HG03159 (cell line): ENCODE results near the gene MAPK8IP3.

Experiments used
- ATAC-seq: cut with Tn5 transposase; IDR thresholded peaks from one replicate; pipeline ENCODE4 v1.9.1; 2021; ENCODE audit warnings: mild to moderate bottlenecking, moderate library complexity; ENCODE audit not compliant: unreplicated experiment

The MAPK8IP3 gene

GRCh38 chr16:1771864-1772361 lies 65.9 kb downstream of the MAPK8IP3 start:
- ATAC-seq: no peak

GRCh38 chr16:1772362-1772907 lies 66.4 kb downstream of the MAPK8IP3 start, which contains the start of gene EME2:
Gene EME2 (plus strand): TSS chr16:1772810. CDS start chr16:1773228, 418 bp downstream.
- ATAC-seq: peak; percentile 3

- ATAC-seq: peak; percentile 40
Observed at GRCh38 chr16:1772908-1773702, 67.1 kb downstream of the MAPK8IP3 start, which contains the start of gene MRPS34. Gene MRPS34 (minus strand): TSS chr16:1773134. CDS start chr16:1773119, 15 bp downstream.

GRCh38 chr16:1773703-1774447 lies 67.9 kb downstream of the MAPK8IP3 start:
- no peak for ATAC-seq

GRCh38 chr16:1774448-1774780 lies 68.4 kb downstream of the MAPK8IP3 start:
- ATAC-seq: no peak

GRCh38 chr16:1775006-1775845 lies 69.2 kb downstream of the MAPK8IP3 start:
- no peak for ATAC-seq

GRCh38 chr16:1775846-1776671 lies 70.1 kb downstream of the MAPK8IP3 start:
- no peak for ATAC-seq

GRCh38 chr16:1776672-1776955 lies 70.6 kb downstream of the MAPK8IP3 start:
- ATAC-seq: no peak

GRCh38 chr16:1776991-1777374 lies 71.0 kb downstream of the MAPK8IP3 start:
- no peak for ATAC-seq

GRCh38 chr16:1777375-1778199 lies 71.6 kb downstream of the MAPK8IP3 start:
- no peak for ATAC-seq

- ATAC-seq: no peak
Observed at GRCh38 chr16:1778200-1779179, 72.5 kb downstream of the MAPK8IP3 start.

- ATAC-seq: no peak
Observed at GRCh38 chr16:1779234-1779701, 73.3 kb downstream of the MAPK8IP3 start.

- no peak for ATAC-seq
Observed at GRCh38 chr16:1779741-1780676, 74.0 kb downstream of the MAPK8IP3 start.

GRCh38 chr16:1780677-1781072 lies 74.7 kb downstream of the MAPK8IP3 start:
- no peak for ATAC-seq

- ATAC-seq: no peak
Observed at GRCh38 chr16:1781254-1781653, 75.3 kb downstream of the MAPK8IP3 start.

- ATAC-seq: peak; percentile 9
Observed at GRCh38 chr16:1781758-1782407, 75.9 kb downstream of the MAPK8IP3 start.
